Testis (tissue), 2 donors: ENCODE data around the gene VWA1.

Source experiments
- CTCF ChIP-seq, 3 experiments: fragments of 450-650 bp in 2 of 3; fragments of 200-600 bp in 1 of 3; sonication (generic) in 1 of 3; IDR thresholded peaks; one replicate each; pipeline ENCODE4 v1.5.1; 2016 to 2019; ENCODE audit warnings: antibody characterized with exemption in 3 of 3, mild to moderate bottlenecking in 2 of 3, moderate library complexity in 1 of 3
- POLR2A ChIP-seq: fragments of 450-650 bp; IDR thresholded peaks from one replicate; pipeline ENCODE4 v1.6.1; 2017; ENCODE audit warnings: antibody characterized with exemption, mild to moderate bottlenecking, moderate library complexity

- no peak for TF ChIP-seq CTCF (IDR thresholded peaks at IDR 0.05)
- no peak for TF ChIP-seq POLR2A
Observed at GRCh38 chr1:1439546-1440261, 4.2 kb downstream of the VWA1 start.
